ENCODE measurements around the gene RINL.

GRCh38 chr19:38869836-38870607, 8.1 kb downstream of the RINL start:
- no peak for TF ChIP-seq EZH2 (IDR thresholded peaks at IDR 0.05; ENCODE audit: borderline replicate concordance, low read length)
- peak; percentile 93 for TF ChIP-seq CTCF (IDR thresholded peaks at IDR 0.05; ENCODE audit: low read length)

All from OCI-LY1 (cell line).